K562 (cell line): ENCODE data around the gene ODAPH. TPM values are rescaled to one million over a fixed set of nuclear protein-coding genes. Genes with fewer than 3 reads are reported as not detected.
A peak's percentile ranks its signal among the peaks of the same experiment; 100 is the strongest.

ENCODE experiments used
- ATAC-seq: fragments of 200-7000 bp; cut with Tn5 transposase; 3 replicates; pipeline ENCODE4 v1.9.1; 2020; ENCODE audit warnings: moderate library complexity
- Bru-seq: library from RNA; stranded (reverse); fragments of 400-500 nt; gene quantifications from one replicate; lab custom pipeline; 2021; lab: Mats Ljungman, UMichigan
- BruChase-seq, 2 experiments: library from RNA; stranded (reverse); fragments of 400-500 nt; gene quantifications; one replicate each; lab custom pipeline; 2021; lab: Mats Ljungman, UMichigan
- BruUV-seq: library from RNA; stranded (reverse); fragments of 400-500 nt; replicated peaks from 2 replicates; lab custom pipeline; 2021; lab: Mats Ljungman, UMichigan
- CTCF ChIA-PET: fragments of 300-600 bp; formaldehyde crosslinking; extraction: SDS; loops from one replicate; lab custom pipeline; 2021; ENCODE audit warnings: low intra/inter-chr PET ratio; lab: Yijun Ruan, JAX
- POLR2A ChIA-PET: fragments of 300-600, 350-650 bp; sonication (Branson Sonifier 250); formaldehyde crosslinking; extraction: SDS; loops from one replicate; lab custom pipeline; 2021; ENCODE audit warnings: antibody characterized with exemption, inconsistent platforms; lab: Yijun Ruan, JAX
- DNase-seq, 4 experiments: peaks; one replicate each; pipeline versions ENCODE4 v3.0.0 to v3.0.0-alpha.2; 2011 to 2018; ENCODE audit warnings: low spot score in 3 of 4, mixed read lengths in 3 of 4; ENCODE audit errors: extremely low read depth in 1 of 4
- FAIRE-seq: peaks from 2 replicates; lab custom pipeline; 2011; peaks lifted over from hg19 to GRCh38; lab: Jason Lieb, UNC
- H2AFZ ChIP-seq: 2 replicates; pipeline ENCODE4 v1.6.0; 2011; ENCODE audit warnings: low read depth, low read length, control low read depth, inconsistent platforms
- H3K27ac ChIP-seq: fragments of 200-600 bp; 3 replicates; pipeline ENCODE4 v1.8.0; 2011; ENCODE audit warnings: low read depth, mild to moderate bottlenecking, control low read depth, inconsistent platforms, low read length, moderate library complexity, mixed read lengths; ENCODE audit errors: extremely low read depth
- H3K27me3 ChIP-seq, 2 experiments: fragments of 300-600 bp in 1 of 2; 2 replicates in 1 of 2; 3 replicates in 1 of 2; pipeline versions ENCODE4 v1.6.0 to v1.8.0; 2011; ENCODE audit warnings: inconsistent platforms in 2 of 2, low read length in 2 of 2, mild to moderate bottlenecking in 1 of 2, mixed read lengths in 1 of 2, moderate library complexity in 1 of 2; ENCODE audit not compliant: control insufficient read depth in 2 of 2, insufficient read depth in 2 of 2
- H3K36me3 ChIP-seq: fragments of 300-600 bp; 3 replicates; pipeline ENCODE4 v1.8.0; 2011; ENCODE audit warnings: mild to moderate bottlenecking, low read length, inconsistent platforms; ENCODE audit not compliant: control insufficient read depth, insufficient read depth
- H3K4me1 ChIP-seq, 2 experiments: fragments of 200-600 bp in 1 of 2; replicated peaks in 1 of 2; 2 replicates in 1 of 2; 3 replicates in 1 of 2; pipeline versions ENCODE4 v1.5.1 to v1.8.0; 2011; ENCODE audit warnings: inconsistent platforms in 2 of 2, low read length in 2 of 2, mild to moderate bottlenecking in 1 of 2, mixed read lengths in 1 of 2, moderate library complexity in 1 of 2; ENCODE audit not compliant: control insufficient read depth in 2 of 2, insufficient read depth in 2 of 2
- H3K4me2 ChIP-seq: 2 replicates; pipeline ENCODE4 v1.6.1; 2011; ENCODE audit warnings: low read length, control low read depth, inconsistent platforms, mixed read lengths; ENCODE audit not compliant: insufficient read depth
- H3K4me3 ChIP-seq: fragments of 200-600 bp; sonication (generic), shearing (Covaris generic); 2 replicates; pipeline ENCODE4 v1.5.1; 2016; ENCODE audit warnings: control low read depth, inconsistent platforms
- H3K79me2 ChIP-seq: fragments of 200-600 bp; 3 replicates; pipeline ENCODE4 v1.8.0; 2011; ENCODE audit warnings: low read length, inconsistent platforms; ENCODE audit not compliant: control insufficient read depth, insufficient read depth
- H3K9ac ChIP-seq, 2 experiments: 2 replicates each; pipeline versions ENCODE4 v1.6.0 to v1.6.1; 2011; ENCODE audit warnings: low read depth in 2 of 2, low read length in 2 of 2, control low read depth in 1 of 2, inconsistent platforms in 1 of 2, mild to moderate bottlenecking in 1 of 2, mixed read lengths in 1 of 2; ENCODE audit not compliant: insufficient read depth in 1 of 2
- H3K9me1 ChIP-seq: one replicate; pipeline ENCODE4 v1.6.0; 2011; ENCODE audit warnings: inconsistent platforms, mild to moderate bottlenecking, low read length, moderate library complexity; ENCODE audit not compliant: control insufficient read depth, insufficient read depth
- H3K9me3 ChIP-seq: replicated peaks from 2 replicates; pipeline ENCODE4 v1.5.1; 2011; ENCODE audit warnings: low read depth, low read length, inconsistent platforms; ENCODE audit not compliant: control insufficient read depth, insufficient read depth
- H4K20me1 ChIP-seq: replicated peaks from 2 replicates; pipeline ENCODE4 v1.6.1; 2011; ENCODE audit warnings: low read length, inconsistent platforms, mixed read lengths; ENCODE audit not compliant: control insufficient read depth, insufficient read depth
- DACH1 ChIP-seq: fragments of 450-650 bp; IDR thresholded peaks from 2 replicates; pipeline ENCODE4 v1.6.1; 2018; ENCODE audit not compliant: partially characterized antibody
- FOXA3 ChIP-seq, 2 experiments: fragments of 450-650 bp in 1 of 2; sonication (generic) in 1 of 2; formaldehyde crosslinking; IDR thresholded peaks in 1 of 2; conservative IDR thresholded peaks in 1 of 2; 2 replicates each; pipeline versions ENCODE4 v1.4.0 to v1.8.0; 2020 to 2022; ENCODE audit warnings: mild to moderate bottlenecking in 2 of 2, missing genetic modification reagents in 1 of 2
- KAT7 ChIP-seq: sonication (generic); formaldehyde crosslinking; IDR thresholded peaks from 2 replicates; pipeline ENCODE4 v1.8.0; 2022; ENCODE audit warnings: missing genetic modification reagents, mild to moderate bottlenecking, borderline replicate concordance
- MEIS2 ChIP-seq: fragments of 450-650 bp; IDR thresholded peaks from 2 replicates; pipeline ENCODE4 v1.6.1; 2014; ENCODE audit warnings: mild to moderate bottlenecking; ENCODE audit not compliant: partially characterized antibody
- TAF1 ChIP-seq: IDR thresholded peaks from 2 replicates; pipeline ENCODE4 v1.6.1; 2011; ENCODE audit warnings: mild to moderate bottlenecking, low read length, moderate library complexity; ENCODE audit not compliant: insufficient read depth, control insufficient read depth, severe bottlenecking; ENCODE audit errors: extremely low read depth
- WGBS: fragments of 100-300 bp; shearing (Covaris generic); methylation state at CpG from one replicate; pipeline ENCODE4 v1.1.6; 2016; ENCODE audit warnings: low coverage, mixed read lengths; ENCODE audit not compliant: insufficient coverage; ENCODE audit errors: missing lambda C conversion rate; 5-methylcytosine and 5-hydroxymethylcytosine counted together
- in situ Hi-C: fragments of 300-500 bp; cut with MboI; formaldehyde crosslinking; loops from 4 replicates; pipeline ENCODE4 v1.15.0; 2018; ENCODE audit warnings: inconsistent platforms, mixed read lengths
- intact Hi-C: fragments of 100-400 bp; cut with micrococcal nuclease; formaldehyde crosslinking; loops from 2 replicates; pipeline ENCODE4 v1.14.2; 2022
- long read RNA-seq, 3 experiments: library from polyadenylated mRNA in 2 of 3; library from RNA in 1 of 3; unstranded in 2 of 3; stranded (forward) in 1 of 3; transcript quantifications; one replicate each; pipeline ENCODE4 v2.0.0, GENCODE V29; 2019 to 2022
- polyA minus RNA-seq, 3 experiments: library from RNA; depleted of rRNA, polyadenylated mRNA; stranded (reverse); fragments of >200 nt; gene quantifications; 2 replicates each; pipeline ENCODE4 v1.2.3, GENCODE V29; 2011
- polyA plus RNA-seq, 8 experiments: library from polyadenylated mRNA; depleted of rRNA in 4 of 8; stranded (reverse) in 5 of 8; unstranded in 3 of 8; fragments of >200 nt; fragmentation: Nextera tagmentation in 2 of 8; fragmentation: Illumina TruSeq in 1 of 8; extraction: Ambion mirVana in 2 of 8; extraction: Trizol in 1 of 8; gene quantifications; 2 replicates each; pipeline versions ENCODE4 v1.2.1 to v1.2.3, GENCODE V29; 2011 to 2014; ENCODE audit warnings: inconsistent platforms in 1 of 8, missing spikeins in 1 of 8
- total RNA-seq, 7 experiments: library from RNA; depleted of rRNA in 6 of 7; stranded (reverse); fragments of >200 nt in 6 of 7; fragmentation: Illumina TruSeq in 2 of 7; extraction: Trizol in 2 of 7; gene quantifications; 2 replicates each; pipeline versions ENCODE4 v1.2.1 to v1.2.3, GENCODE V29; 2011 to 2021; ENCODE audit warnings: low replicate concordance in 1 of 7
- TF ChIP-seq, protein P1 (sequence below), 2 experiments: fragments of 450-650 bp in 1 of 2; sonication (generic) in 1 of 2; formaldehyde crosslinking in 1 of 2; IDR thresholded peaks in 1 of 2; conservative IDR thresholded peaks in 1 of 2; 2 replicates each; pipeline versions ENCODE4 v1.6.1 to v1.8.1; 2016 to 2023; ENCODE audit warnings: mild to moderate bottlenecking in 2 of 2, moderate library complexity in 2 of 2, inconsistent platforms in 1 of 2, missing genetic modification reagents in 1 of 2
- TF ChIP-seq, protein P2 (sequence below): sonication (generic); IDR thresholded peaks from 2 replicates; pipeline ENCODE4 v1.6.1; 2016
- TF ChIP-seq, protein P3 (sequence below): fragments of 450-650 bp; IDR thresholded peaks from 2 replicates; pipeline ENCODE4 v1.6.1; 2016

Gene ODAPH, protein sequence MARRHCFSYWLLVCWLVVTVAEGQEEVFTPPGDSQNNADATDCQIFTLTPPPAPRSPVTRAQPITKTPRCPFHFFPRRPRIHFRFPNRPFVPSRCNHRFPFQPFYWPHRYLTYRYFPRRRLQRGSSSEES
- not detected in 2 replicates for total RNA-seq (2011; cell fraction: chromatin; rRNA removed; ENCODE audit: low replicate concordance)
- total RNA-seq (2011; cell fraction: nucleolus; rRNA removed): not detected in 2 replicates
- total RNA-seq (2011; cell fraction: nucleoplasm; rRNA removed): not detected in 2 replicates
- total RNA-seq (2014; rRNA removed): not detected in 2 replicates
- not detected in 2 replicates for total RNA-seq (2014; rRNA removed; fragmentation: Illumina TruSeq; extraction: Trizol)
- not detected in 2 replicates for total RNA-seq (2015; rRNA removed; fragmentation: Illumina TruSeq; extraction: Trizol)
- total RNA-seq (2021): not detected in 2 replicates
- polyA plus RNA-seq (2011; rRNA removed): not detected in 2 replicates
- polyA plus RNA-seq (2011; cell fraction: cytosol; rRNA removed): 0.03 TPM in 1 of 2 replicates, not detected in the other
- 0.20 TPM in 1 of 2 replicates, not detected in the other for polyA plus RNA-seq (2011; cell fraction: nucleus; rRNA removed)
- polyA plus RNA-seq (2012): not detected in 2 replicates
- polyA plus RNA-seq (2014; fragmentation: Illumina TruSeq; extraction: Trizol): not detected in 2 replicates
- polyA plus RNA-seq (2014; fragmentation: Nextera tagmentation; extraction: Ambion mirVana): not detected
- not detected in 2 replicates for polyA plus RNA-seq (2014; rRNA removed)
- not detected in 2 replicates for polyA minus RNA-seq (2011; rRNA and poly(A)+ RNA removed)
- not detected in 2 replicates for polyA minus RNA-seq (2011; cell fraction: cytosol; rRNA and poly(A)+ RNA removed)
- not detected in 2 replicates for polyA minus RNA-seq (2011; cell fraction: nucleus; rRNA and poly(A)+ RNA removed)
- percentile 17 among the genes with signal in this experiment for Bru-seq, nascent RNA
- BruChase-seq, experiment 1, labeled RNA remaining after a 2-hour chase: percentile 26 among the genes with signal in this experiment
- BruChase-seq, experiment 2, labeled RNA remaining after a 6-hour chase: percentile 35 among the genes with signal in this experiment
- long read RNA-seq, experiment 1: 0 reads
- long read RNA-seq, experiment 2: 0 reads
- long read RNA-seq, experiment 3: 0 reads

DNA sequence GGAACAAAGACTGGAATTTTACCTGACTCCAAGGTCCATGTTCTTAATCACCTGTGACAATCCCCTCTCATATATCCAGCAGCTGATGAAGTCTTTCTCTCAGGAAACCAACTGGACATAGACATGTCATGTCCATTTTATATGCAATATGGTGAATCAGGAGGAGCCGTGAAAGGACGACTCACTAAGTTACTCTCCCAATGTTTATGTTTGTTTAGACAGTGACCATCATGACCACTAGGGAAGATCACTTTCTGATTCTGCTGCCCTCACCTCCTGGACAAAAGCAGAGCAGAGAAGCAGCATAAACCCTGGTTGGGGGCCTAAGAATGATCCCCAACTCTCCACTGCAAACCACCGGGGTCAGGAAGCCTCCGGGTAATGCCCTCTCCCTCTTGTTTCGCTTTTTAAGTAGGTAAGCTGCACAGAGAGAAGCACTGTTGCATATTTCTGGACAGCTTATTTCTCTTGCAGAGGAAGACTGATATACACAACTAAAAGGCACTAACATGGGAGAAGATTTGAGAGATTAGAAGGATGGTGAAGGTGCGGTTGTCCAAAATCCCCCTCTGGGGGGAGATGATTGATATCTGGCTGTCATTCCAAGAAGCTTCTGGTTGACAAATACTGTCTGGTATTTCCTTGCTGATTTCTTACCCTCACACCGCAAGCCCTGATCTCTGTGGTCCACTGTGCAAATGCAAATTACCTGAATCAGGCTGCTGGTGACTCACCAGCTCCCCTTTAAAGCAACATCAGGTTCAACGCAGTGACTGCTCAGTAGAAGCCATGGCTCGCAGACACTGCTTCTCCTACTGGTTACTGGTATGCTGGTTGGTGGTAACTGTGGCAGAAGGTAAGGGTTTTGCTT is at the start of gene ODAPH:
Gene ODAPH, plus strand, starts transcription at position 773 of the 871 bp plus-strand sequence. Its CDS starts 17 bp downstream, at position 790.
- no TSS peak for BruUV-seq
- POLR2A ChIA-PET: interaction anchor here (0.8 to 1.3 kb wide), 2 partner anchors 40 to 41 kb away, joined by 4 to 5 read pairs; partner anchors contain the start of genes RCHY1 and THAP6
- Histone ChIP-seq H3K79me2 (no peaks in the 10 kb centered on the region), H4K20me1 (no peaks in the 10 kb centered on the region), H3K9ac (no peak within 1 kb of the TSS), H3K27ac (no peak within 1 kb of the TSS), H3K9me3 (no peaks in the 10 kb centered on the region), H3K36me3 (no peaks in the 10 kb centered on the region), H3K4me1 (no peaks in the 10 kb centered on the region; a peak in 1 of 5 replicates), H2AFZ (peak within 1 kb of the TSS; percentile 34; the same call in 1 of the 2 replicates), H3K9me1 (no peaks in the 10 kb centered on the region), H3K4me2 (peak within 1 kb of the TSS; percentile 44), H3K4me3 (no peak within 1 kb of the TSS), H3K27me3 (peaks cover 15% of the 10 kb centered on the region in 2 experiments)
- intact Hi-C loops: no loop called here
- CTCF ChIA-PET: interaction anchor here (0.5 kb wide), 1 partner anchor 21 kb away, joined by 3 read pairs; no protein-coding TSS in a partner anchor
- ATAC-seq: peak; percentile 81
- WGBS: under 1% methylated on average over 9 of the region's 9 CpGs
- in situ Hi-C loops: no loop called here
- FAIRE-seq: peak; percentile 15
- DNase-seq: peak in 2 of 4 experiments; percentile 16 to 25
- TF ChIP-seq FOXA3 (CRISPR knock-in tag; conservative IDR thresholded peaks at IDR 0.05 in 1 of 2, IDR thresholded peaks at IDR 0.05 in 1 of 2) (peak; percentile 72 to 79), DACH1 (no peak), KAT7 (CRISPR knock-in tag) (no peak), MEIS2 (peak; percentile 73), TAF1 (no peak)
- TF ChIP-seq, protein P1, sequence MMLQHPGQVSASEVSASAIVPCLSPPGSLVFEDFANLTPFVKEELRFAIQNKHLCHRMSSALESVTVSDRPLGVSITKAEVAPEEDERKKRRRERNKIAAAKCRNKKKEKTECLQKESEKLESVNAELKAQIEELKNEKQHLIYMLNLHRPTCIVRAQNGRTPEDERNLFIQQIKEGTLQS (IDR thresholded peaks at IDR 0.05): peak; percentile 70; the same call in 1 of the 2 replicates
- TF ChIP-seq, protein P1 (CRISPR knock-in tag; conservative IDR thresholded peaks at IDR 0.05): no peak
- TF ChIP-seq, protein P2, sequence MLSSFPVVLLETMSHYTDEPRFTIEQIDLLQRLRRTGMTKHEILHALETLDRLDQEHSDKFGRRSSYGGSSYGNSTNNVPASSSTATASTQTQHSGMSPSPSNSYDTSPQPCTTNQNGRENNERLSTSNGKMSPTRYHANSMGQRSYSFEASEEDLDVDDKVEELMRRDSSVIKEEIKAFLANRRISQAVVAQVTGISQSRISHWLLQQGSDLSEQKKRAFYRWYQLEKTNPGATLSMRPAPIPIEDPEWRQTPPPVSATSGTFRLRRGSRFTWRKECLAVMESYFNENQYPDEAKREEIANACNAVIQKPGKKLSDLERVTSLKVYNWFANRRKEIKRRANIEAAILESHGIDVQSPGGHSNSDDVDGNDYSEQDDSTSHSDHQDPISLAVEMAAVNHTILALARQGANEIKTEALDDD: no peak
- TF ChIP-seq, protein P3, sequence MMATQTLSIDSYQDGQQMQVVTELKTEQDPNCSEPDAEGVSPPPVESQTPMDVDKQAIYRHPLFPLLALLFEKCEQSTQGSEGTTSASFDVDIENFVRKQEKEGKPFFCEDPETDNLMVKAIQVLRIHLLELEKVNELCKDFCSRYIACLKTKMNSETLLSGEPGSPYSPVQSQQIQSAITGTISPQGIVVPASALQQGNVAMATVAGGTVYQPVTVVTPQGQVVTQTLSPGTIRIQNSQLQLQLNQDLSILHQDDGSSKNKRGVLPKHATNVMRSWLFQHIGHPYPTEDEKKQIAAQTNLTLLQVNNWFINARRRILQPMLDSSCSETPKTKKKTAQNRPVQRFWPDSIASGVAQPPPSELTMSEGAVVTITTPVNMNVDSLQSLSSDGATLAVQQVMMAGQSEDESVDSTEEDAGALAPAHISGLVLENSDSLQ: peak; percentile 11; the same call in 1 of the 2 replicates
